Astrocyte of the spinal cord (primary cell): Measurements from ENCODE around the gene DIS3L.

ENCODE experiments used
- DNase-seq: peaks from one replicate; pipeline ENCODE4 v3.0.0; 2011; ENCODE audit warnings: low read depth, low spot score
- H3K4me3 ChIP-seq: 2 replicates; pipeline ENCODE4 v1.5.1; 2011; ENCODE audit warnings: low read depth, mild to moderate bottlenecking, low read length, moderate library complexity
- in situ Hi-C: cut with HindIII; loops from 2 replicates; pipeline ENCODE4 v1.10.0; 2017; ENCODE audit warnings: low sequenced_read_pairs
- TF ChIP-seq, protein P1 (sequence below): IDR thresholded peaks from 2 replicates; pipeline ENCODE4 v1.5.1; 2012; ENCODE audit warnings: low read depth, mild to moderate bottlenecking, low read length, inconsistent platforms

DIS3L gene

DNA sequence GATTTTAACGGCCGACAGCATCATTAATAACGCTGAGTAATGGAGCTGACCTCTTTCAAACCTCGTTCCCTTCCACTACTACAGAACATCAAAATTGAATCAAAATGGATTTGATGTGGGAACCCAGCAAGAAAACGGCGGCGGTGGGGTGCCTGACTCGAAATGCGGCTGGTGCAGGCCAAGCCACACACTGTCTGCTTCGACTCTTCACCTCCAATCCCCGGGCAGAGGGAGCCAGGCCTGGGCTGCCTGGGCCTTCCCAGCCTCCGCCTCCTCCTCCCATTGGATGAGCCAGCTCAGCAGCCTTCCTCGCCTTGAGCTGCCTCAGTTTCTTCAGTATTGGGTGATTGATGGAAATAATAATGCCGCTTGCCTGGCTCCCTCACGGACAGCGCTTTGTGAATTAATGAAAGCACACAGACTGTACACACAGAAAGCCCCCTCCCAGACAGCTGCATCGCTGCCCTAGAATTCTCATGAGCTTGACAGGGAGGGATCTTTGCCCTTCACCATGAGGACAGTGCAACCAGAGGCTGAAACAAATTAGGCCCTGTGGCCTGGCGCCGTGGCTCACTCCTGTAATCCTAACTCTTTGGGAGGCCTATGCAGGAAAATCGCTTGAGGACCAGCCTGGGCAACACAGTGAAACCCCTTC lies 28.4 kb upstream of the DIS3L start:
- in situ Hi-C loops, result no loop called here
- TF ChIP-seq, protein P1, sequence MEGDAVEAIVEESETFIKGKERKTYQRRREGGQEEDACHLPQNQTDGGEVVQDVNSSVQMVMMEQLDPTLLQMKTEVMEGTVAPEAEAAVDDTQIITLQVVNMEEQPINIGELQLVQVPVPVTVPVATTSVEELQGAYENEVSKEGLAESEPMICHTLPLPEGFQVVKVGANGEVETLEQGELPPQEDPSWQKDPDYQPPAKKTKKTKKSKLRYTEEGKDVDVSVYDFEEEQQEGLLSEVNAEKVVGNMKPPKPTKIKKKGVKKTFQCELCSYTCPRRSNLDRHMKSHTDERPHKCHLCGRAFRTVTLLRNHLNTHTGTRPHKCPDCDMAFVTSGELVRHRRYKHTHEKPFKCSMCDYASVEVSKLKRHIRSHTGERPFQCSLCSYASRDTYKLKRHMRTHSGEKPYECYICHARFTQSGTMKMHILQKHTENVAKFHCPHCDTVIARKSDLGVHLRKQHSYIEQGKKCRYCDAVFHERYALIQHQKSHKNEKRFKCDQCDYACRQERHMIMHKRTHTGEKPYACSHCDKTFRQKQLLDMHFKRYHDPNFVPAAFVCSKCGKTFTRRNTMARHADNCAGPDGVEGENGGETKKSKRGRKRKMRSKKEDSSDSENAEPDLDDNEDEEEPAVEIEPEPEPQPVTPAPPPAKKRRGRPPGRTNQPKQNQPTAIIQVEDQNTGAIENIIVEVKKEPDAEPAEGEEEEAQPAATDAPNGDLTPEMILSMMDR, result no peak
- no peak overlapping the region for H3K4me3 ChIP-seq

DNA sequence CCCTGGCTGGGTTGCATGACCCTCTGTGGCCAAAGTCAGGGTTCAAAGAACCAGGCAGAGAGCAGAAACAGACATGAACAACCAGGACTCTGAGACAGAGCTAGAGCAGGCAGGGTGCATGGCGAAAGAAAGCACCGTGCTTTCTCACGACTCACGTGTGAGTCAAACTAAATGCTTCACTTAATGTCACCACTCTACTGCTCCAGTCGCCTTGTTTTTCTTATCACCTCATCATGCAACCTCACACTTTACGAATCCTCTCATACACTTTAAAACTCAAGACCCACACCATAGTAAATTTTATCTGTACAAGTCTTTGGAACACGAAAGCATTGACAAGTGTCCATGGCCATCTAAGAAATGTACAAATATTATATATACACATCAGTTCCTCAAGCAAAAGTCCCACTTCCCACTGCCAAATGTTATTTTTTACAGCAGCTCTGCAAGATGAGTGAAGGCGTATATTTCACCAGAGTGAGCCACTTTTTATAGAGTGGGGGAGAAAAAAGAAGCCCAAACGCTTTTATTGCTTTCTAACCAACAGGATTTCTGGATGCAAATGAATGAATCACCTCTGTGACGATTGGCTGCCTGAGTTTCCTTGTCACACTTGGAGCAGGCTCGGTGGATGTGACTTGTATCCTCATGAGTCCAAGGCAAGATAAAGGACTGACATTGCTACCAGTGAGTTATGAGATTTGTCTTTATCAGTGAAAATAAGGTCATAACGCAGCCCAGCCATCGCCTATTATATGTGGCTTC lies 23.9 kb upstream of the DIS3L start:
- DNase-seq, result peak; percentile 61
- TF ChIP-seq, protein P1, result no peak
- no peak overlapping the region for H3K4me3 ChIP-seq
- in situ Hi-C loops, result no loop called here

More for the DNA sequence above, 28.4 kb upstream of the DIS3L start:
- no peak for DNase-seq

DNA sequence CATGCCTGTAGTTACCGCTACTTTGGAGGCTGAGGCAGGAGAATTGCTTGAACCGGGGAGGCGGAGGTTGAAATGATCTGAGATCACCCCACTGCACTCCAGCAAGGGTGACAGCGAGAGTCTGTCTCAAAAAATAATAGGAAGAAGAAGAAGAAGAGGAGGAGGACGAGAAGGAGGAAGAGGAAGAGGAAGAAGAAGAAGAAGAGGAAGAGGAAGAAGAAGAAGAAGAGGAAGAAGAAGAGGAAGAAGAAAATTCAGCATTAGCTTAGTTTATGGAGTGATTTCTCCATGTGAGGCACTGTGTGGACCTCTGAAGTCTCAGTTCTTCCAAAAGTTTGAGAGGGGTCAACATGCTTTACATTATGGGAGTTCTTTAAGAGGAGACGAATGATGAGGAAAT lies 22.4 kb upstream of the DIS3L start:
- TF ChIP-seq, protein P1, result no peak
- in situ Hi-C loops, result no loop called here
- no peak for DNase-seq
- H3K4me3 ChIP-seq, result no peak overlapping the region

DNA sequence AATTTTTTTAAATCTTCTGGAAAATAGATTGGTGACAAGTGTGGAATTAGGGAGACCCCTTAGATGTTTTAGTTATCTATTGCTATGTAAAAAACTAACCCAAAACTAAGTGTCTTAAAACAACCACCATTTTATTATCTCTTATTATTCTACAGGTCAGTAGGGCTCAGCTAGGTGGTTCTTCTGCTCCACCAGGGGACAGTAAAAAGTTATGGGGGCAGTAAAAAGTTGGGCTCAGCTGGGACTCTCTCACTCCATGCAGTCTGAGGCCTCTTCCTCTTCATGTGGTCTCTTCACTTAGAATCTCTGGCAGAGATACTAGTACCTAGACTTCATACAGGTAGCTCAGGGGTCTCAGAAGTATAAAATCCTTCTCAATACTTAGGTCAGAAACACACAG lies 18.0 kb upstream of the DIS3L start:
- DNase-seq, result no peak
- TF ChIP-seq, protein P1, result no peak
- in situ Hi-C loops, result no loop called here
- H3K4me3 ChIP-seq, result no peak overlapping the region

DNA sequence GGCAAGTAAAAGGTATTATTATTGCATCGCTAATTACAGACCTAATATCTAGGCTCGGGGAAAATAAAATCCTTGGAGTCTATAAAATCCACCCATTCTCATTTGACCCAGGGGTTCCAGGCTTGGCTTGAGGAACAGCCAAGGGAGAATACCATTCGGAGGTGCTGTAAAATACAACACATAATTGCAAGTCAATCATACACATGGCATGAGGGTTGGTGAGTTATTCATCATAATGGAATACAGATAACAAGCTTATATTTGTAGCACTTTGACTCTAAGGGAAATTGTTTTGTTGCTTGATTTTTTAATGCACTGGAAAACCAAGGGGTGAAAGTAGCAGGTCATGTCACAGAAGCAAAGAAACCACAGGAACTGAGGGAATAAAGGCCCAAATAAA lies 16.8 kb upstream of the DIS3L start:
- in situ Hi-C loops, result no loop called here
- H3K4me3 ChIP-seq, result no peak overlapping the region
- TF ChIP-seq, protein P1, result no peak
- DNase-seq, result no peak

DNA sequence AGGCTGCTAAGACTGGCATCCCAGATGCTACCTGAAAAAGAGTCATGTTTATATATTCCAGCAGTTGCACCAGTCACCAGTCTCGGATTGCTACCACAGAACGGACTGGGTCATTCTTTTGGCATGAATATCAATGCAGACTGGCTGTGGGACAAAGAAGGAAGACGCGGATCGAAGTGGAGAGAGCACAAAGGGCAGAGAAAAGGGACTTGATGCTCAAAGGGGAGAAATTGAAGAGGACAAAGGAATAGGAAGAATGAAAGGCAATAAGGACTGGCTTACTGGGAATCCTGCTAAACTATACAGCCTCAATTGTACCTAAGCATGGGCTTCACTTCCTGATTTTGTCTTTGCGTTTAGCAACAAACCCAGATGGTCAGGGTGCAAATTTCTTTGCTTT lies 15.3 kb upstream of the DIS3L start:
- TF ChIP-seq, protein P1, result no peak
- DNase-seq, result no peak
- in situ Hi-C loops, result no loop called here
- H3K4me3 ChIP-seq, result no peak overlapping the region
